Measurements from ENCODE around the gene CAMTA1.
"Not testable (repeated sequence)": the region's sequence is repeated elsewhere in the genome, so short reads cannot be mapped to it uniquely, and the experiment has no call there.

Gene CAMTA1

DNA sequence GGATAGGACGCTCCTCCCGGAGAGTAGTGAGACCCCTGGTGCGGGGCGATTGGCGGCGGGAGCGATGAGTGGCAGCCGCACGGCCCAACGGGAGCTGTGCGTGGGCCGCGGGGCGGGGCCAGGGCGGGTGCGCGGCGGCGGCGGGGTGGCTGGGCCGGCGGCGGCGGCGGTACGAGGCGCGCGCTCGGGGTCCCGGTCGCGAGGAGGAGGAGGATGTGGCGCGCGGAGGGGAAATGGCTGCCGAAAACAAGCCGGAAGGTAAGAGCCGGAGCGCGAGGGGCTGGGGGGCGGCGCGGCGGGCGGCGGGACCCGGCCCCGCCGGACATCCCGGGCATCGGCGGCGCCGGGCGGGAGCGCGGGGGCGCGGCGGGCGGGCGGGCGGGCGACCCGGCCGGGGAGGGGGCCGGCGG, at the start of gene CAMTA1:
Gene CAMTA1 (plus strand): TSS at position 137 of the 410 bp plus-strand sequence. CDS start 77 bp downstream, at position 214.
- no peak for DNase-seq (ENCODE audit: low read depth in 2 of 2)

GRCh38 chr1:6738987-6739676, 46.1 kb upstream of the CAMTA1 start:
- DNase-seq (ENCODE audit: low read depth in 2 of 2), result no peak

GRCh38 chr1:6742676-6743188, 42.5 kb upstream of the CAMTA1 start:
- DNase-seq (ENCODE audit: low read depth in 2 of 2), result not testable (repeated sequence)

GRCh38 chr1:6743189-6744101, 41.8 kb upstream of the CAMTA1 start:
- DNase-seq (ENCODE audit: low read depth in 2 of 2), result no peak

- no peak for DNase-seq (ENCODE audit: low read depth in 2 of 2)
Measured at GRCh38 chr1:6745073-6745472, 40.2 kb upstream of the CAMTA1 start.

- DNase-seq (ENCODE audit: low read depth in 2 of 2), result no peak
Measured at GRCh38 chr1:6747674-6748073, 37.6 kb upstream of the CAMTA1 start.

DNA sequence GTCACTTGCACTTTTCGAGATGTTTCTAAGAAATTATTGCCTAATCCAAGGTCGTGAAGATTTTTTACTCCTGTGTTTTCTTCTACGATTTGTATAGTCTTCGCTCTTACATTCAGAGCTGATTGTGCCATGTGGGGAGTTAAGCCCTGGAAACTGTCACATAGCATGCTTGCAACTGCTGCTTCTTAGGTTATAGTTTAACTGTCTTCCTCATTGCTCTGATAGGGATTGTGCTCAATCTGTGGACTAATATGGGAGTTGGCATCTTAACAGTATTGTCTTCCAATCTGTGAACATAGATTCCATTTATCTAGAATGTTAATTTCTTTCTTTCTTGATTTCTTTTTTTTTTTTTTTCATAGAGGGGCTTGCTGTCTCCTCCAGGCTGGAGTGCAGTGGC, 34.8 kb upstream of the CAMTA1 start:
- no peak for DNase-seq (ENCODE audit: low read depth in 2 of 2)

GRCh38 chr1:6753320-6754140, 31.7 kb upstream of the CAMTA1 start:
- no peak for DNase-seq (ENCODE audit: low read depth in 2 of 2)

GRCh38 chr1:6756457-6756856, 28.8 kb upstream of the CAMTA1 start:
- DNase-seq (ENCODE audit: low read depth in 2 of 2), result no peak

DNA sequence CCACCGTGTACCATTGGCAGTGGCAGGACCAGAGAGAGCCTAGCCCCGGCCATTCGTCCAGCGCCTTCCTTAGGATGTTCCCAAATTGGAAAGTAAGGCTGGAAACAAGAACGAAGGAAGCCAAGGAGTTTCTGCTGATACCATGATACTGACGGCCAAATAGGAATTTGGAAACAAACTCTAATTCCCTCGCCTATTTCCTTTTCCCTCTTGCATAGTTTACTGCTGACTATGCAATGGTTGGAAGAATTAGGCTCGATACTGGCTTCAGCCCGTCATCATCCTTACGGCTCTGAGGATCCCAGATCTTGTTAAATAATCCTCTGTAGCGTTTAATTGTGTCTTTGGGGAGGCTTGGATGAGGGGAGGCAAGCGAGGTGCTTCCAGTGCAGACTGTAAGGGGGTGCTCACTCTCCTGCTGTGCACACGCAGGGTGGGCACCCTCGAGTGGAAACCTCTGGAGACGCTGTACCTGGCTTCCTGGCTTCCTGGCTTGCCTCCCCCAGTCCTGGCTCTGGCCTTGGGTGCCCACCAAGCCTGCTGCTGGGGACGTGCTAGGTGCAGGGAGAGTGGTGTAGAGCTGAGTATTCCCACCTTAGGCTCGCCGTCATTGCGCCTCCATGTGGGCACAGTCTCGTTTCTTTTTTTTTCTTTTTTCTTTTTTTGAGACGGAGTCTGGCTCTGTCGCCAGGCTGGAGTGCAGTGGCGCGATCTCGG, 27.4 kb upstream of the CAMTA1 start:
- DNase-seq (ENCODE audit: low read depth in 2 of 2), result no peak

DNA sequence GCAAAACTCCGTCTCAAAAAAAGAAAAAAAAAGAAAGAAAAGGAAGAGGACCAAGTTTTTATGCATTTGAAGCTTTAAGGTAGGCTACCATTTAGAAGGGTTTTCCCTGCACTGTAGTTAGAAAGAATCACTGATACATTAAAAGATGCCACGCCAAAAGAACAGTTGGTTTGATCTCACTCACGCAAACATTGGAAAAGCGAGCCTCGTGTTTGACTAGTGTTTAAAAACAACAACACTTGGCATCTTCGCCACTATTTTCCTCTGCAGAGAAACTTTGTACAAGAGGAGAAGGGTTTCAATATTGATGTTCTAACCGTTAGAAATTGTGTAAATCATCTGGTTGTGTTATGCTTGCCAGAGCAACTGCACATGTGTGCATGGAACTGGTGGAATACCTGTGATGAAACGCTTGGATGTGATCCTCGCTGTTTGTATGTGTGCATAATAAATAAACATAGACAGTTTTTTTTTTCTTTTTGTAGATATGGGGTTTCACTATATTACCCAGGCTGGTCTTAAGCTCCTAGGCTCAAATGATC, 24.0 kb upstream of the CAMTA1 start:
- no peak for DNase-seq (ENCODE audit: low read depth in 2 of 2)

GRCh38 chr1:6762060-6762459, 23.2 kb upstream of the CAMTA1 start:
- DNase-seq (ENCODE audit: low read depth in 2 of 2), result no peak

DNA sequence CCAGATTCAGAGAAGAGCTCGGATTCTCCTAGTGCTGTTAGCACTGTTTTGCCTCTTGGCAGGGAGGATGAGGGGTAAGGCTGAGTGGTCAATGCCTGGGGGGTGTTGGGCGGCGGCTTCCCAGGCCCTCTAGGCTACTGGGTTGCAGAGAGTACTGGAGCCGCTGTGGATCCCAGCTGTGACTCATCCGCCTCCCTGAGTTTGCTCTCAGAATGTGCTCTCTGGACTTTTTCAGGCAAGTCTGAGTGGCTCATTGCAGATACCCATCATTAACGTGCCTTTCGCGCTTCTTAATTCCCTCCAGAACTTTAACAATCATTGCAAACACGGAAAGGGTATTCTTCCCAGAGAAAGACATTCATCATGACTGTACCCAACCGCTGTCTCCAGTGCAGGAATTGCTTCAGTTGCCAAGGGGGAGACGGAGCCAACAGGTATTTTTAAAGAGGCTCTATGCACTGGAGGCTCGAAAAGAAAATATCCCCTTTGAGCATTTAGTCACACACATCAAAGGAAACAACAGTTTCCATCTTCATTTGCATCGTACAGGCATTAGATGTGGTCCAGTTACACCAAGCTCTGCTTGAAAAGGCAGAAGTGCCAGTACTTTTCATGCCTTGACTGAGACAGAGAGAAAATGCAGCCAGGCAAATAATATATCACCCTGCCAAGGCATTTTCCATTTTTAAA, 14.4 kb upstream of the CAMTA1 start:
- no peak for DNase-seq (ENCODE audit: low read depth in 2 of 2)

GRCh38 chr1:6771441-6771769, 13.8 kb upstream of the CAMTA1 start:
- DNase-seq (ENCODE audit: low read depth in 2 of 2), result no peak

GRCh38 chr1:6774381-6774780, 10.9 kb upstream of the CAMTA1 start:
- no peak for DNase-seq (ENCODE audit: low read depth in 2 of 2)

- DNase-seq (ENCODE audit: low read depth in 2 of 2), result no peak
Measured at GRCh38 chr1:6775261-6776043, 9.8 kb upstream of the CAMTA1 start.

DNA sequence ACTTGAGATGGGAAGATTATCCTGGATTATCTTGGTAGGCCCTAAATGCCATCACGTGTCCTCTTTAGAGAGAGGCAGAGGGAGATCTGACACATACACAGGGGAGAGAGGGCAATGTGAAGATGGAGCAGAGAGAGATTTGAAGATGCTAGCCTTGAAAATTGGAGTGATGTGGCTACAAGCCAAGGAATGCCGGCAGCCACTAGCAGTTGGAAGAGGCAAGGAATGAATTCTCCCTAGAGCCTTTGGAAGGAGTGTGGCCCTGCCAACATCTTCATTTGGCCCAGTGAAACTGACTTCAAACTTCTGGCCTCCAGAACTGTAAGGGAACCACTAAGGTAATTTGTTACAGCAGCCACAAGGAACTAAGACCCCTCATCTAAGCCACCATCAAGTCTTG, 8.9 kb upstream of the CAMTA1 start:
- DNase-seq (ENCODE audit: low read depth in 2 of 2), result no peak

- DNase-seq (ENCODE audit: low read depth in 2 of 2), result no peak
Measured at GRCh38 chr1:6776895-6777294, 8.4 kb upstream of the CAMTA1 start.

DNA sequence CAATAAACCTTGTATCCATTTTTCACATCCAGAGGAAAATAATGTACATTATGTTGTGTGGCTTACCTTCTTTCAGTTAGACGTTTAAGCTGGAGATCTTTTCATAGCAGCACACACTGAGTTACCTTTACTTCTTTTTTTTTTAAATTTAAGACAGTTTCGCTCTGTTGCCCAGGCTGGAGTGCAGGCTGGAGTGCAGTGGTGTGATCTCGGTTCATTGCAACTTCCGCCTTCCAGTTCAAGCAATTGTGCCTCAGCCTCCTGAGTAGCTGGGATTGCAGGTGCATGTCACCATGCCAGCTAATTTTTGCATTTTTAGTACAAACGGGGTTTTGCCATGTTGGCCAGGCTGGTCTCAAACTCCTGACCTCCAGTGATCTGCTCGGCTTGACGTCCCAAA, 7.4 kb upstream of the CAMTA1 start:
- no peak for DNase-seq (ENCODE audit: low read depth in 2 of 2)
